MM.1S (cell line): ENCODE measurements around the gene HS6ST1.

Source experiments
- EZH2 ChIP-seq: fragments of 300-600 bp; sonication (generic); optimal IDR thresholded peaks from 2 replicates; pipeline ENCODE3; 2017; ENCODE audit warnings: low read depth, mild to moderate bottlenecking, antibody characterized with exemption, low read length, mixed read lengths
- EZH2phosphoT487 ChIP-seq: fragments of 300-600 bp; sonication (generic); IDR thresholded peaks from 2 replicates; pipeline ENCODE4 v1.6.1; 2018; ENCODE audit warnings: antibody characterized with exemption, low read length
- TF ChIP-seq, protein P1 (sequence below): fragments of 300-600 bp; sonication (generic); IDR thresholded peaks from 2 replicates; pipeline ENCODE4 v1.5.1; 2016; ENCODE audit warnings: antibody characterized with exemption, low read length, mixed read lengths

DNA sequence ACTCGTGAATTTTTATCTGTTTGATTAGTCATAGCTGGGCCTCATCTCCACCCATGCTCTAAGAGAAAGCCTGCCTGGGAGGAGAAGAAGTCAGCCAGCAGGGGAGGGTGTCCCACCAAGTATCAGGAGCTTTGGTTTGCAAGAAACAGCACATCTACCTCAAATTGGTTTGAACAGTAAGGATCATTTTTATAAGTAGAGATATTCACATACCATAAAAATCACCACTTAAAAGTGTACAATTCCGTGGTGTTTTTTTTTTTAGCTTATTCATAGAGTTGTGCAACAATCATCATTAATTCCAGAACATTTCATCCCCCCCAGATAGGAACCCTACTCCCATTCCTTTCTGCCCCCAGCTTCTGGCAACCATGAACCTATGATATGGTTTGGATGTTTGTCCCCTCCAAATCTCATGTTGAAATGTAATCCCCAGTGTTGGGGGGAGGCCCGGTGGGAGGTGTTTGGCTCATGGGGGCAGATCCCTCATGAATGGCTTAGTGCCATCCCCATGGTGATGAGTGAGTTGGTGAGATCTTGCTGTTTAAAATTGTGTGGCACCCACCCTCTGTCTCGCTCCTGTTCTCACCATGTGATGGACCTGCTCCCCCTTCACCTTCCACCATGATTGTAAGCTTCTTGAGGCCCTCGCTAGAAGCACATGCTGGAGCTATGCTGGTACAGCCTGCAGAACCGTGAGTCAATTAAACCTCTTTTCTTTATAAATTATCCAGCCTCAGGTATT lies 36.2 kb upstream of the HS6ST1 start:
- TF ChIP-seq, protein P1, sequence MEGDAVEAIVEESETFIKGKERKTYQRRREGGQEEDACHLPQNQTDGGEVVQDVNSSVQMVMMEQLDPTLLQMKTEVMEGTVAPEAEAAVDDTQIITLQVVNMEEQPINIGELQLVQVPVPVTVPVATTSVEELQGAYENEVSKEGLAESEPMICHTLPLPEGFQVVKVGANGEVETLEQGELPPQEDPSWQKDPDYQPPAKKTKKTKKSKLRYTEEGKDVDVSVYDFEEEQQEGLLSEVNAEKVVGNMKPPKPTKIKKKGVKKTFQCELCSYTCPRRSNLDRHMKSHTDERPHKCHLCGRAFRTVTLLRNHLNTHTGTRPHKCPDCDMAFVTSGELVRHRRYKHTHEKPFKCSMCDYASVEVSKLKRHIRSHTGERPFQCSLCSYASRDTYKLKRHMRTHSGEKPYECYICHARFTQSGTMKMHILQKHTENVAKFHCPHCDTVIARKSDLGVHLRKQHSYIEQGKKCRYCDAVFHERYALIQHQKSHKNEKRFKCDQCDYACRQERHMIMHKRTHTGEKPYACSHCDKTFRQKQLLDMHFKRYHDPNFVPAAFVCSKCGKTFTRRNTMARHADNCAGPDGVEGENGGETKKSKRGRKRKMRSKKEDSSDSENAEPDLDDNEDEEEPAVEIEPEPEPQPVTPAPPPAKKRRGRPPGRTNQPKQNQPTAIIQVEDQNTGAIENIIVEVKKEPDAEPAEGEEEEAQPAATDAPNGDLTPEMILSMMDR, result no peak
- no peak for TF ChIP-seq EZH2
- TF ChIP-seq EZH2phosphoT487, result no peak
